ENCODE results near the gene TMEM43. TPM values are rescaled to one million over a fixed set of nuclear protein-coding genes. Genes with fewer than 3 reads are reported as not detected.
"Not testable (repeated sequence)": the region's sequence is repeated elsewhere in the genome, so short reads cannot be mapped to it uniquely, and the experiment has no call there.

Gene TMEM43
- total RNA-seq, 1 donor from 2014 or later: 39.7 TPM

DNA sequence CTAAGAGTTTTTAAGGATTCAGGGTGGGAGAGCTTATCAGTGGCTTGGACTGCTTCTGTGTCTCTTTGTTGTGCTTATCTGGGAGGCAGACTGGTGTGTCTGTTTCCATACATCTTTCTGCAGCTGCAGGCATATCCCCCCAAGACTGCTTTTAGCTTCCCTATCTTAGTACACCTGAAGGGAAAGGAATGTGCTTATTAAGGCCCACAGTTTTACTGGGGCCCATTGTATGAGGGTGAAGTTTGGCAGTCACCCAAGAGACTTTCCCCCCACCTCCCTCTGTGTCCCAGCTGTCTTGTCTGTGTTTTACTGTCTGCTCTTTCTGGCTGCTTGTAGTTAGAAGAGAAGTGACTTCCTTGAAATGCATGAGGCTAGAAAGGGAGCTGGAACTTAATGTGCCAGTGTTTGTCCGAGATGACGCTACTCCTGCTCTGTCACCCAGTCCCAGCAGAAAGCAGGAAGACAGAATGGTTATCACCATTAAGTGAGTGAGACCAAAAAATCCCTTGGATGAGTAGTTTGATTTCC lies 3.9 kb upstream of the TMEM43 start:
- Histone ChIP-seq H3K36me3 (ENCODE audit: control insufficient read depth in 3 of 3, insufficient read depth in 3 of 3, low read length in 3 of 3) (peaks cover 17 to 33% (median 33%) of the 10 kb centered on the region in 3 donors), H3K4me1 (ENCODE audit: control insufficient read depth in 3 of 3, insufficient read depth in 3 of 3, low read length in 3 of 3) (peaks cover 20 to 40% (median 23%) of the 10 kb centered on the region in 3 donors)
- not testable (repeated sequence) for H3K4me3 ChIP-seq (ENCODE audit: low read length in 3 of 3); H3K9ac ChIP-seq (ENCODE audit: low read depth in 1 of 3, low read length in 3 of 3); H3K27ac ChIP-seq (ENCODE audit: low read depth, low read length); H3K27me3 ChIP-seq (ENCODE audit: control insufficient read depth in 3 of 3, insufficient read depth in 3 of 3, low read length in 3 of 3); H3K9me3 ChIP-seq (ENCODE audit: control insufficient read depth in 3 of 3, low read length in 3 of 3)

DNA sequence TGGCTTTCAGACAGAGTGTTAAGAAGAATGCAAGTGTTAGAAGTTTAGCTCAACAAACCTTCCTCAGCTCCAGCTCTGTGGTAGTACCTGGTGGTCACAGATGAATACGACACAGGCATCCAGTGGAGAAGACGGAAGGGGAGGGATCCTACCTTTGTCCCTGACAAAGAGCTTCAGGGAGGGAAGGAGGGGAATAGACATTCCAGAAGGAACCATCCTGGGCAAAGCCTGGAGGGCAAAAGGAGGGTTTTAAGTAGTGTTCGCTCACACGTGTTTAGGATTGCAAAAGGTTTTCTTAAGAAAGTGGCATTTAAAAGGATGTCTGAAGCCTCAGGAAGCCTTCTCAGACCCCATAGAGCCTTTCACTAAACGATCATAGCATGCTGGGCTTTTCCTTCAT lies 3.0 kb upstream of the TMEM43 start:
- Histone ChIP-seq H3K27me3 (ENCODE audit: control insufficient read depth in 3 of 3, insufficient read depth in 3 of 3, low read length in 3 of 3) (no peaks in the 10 kb centered on the region), H3K9ac (ENCODE audit: low read depth in 1 of 3, low read length in 3 of 3) (no peak overlapping the region), H3K9me3 (ENCODE audit: control insufficient read depth in 3 of 3, low read length in 3 of 3) (no peaks in the 10 kb centered on the region), H3K4me1 (ENCODE audit: control insufficient read depth in 3 of 3, insufficient read depth in 3 of 3, low read length in 3 of 3) (peaks cover 29 to 49% (median 31%) of the 10 kb centered on the region in 3 donors), H3K36me3 (ENCODE audit: control insufficient read depth in 3 of 3, insufficient read depth in 3 of 3, low read length in 3 of 3) (peaks cover 12 to 30% (median 26%) of the 10 kb centered on the region in 3 donors), H3K27ac (ENCODE audit: low read depth, low read length) (no peak overlapping the region), H3K4me3 (ENCODE audit: low read length in 3 of 3) (no peak overlapping the region)

DNA sequence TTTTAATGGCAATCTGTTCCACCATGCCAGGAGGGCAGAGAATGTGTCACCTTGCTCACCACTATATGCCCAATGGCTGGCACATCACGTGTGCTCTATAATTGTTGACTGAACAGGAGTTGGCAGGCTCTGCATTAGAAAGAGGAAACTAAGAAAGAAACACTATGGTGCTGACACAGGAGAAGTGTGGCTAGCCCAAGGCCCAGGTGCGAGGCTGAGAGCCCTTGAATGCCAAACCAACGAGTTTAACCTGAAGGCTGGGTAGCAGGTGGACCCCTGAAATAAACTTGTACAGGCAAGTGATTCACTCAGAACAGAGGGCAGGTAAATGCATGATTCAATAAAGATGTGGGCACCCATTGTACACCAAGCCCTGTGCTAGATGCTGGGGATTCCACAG lies 2.6 kb upstream of the TMEM43 start:
- Histone ChIP-seq H3K9me3 (ENCODE audit: control insufficient read depth in 3 of 3, low read length in 3 of 3) (no peaks in the 10 kb centered on the region), H3K27me3 (ENCODE audit: control insufficient read depth in 3 of 3, insufficient read depth in 3 of 3, low read length in 3 of 3) (no peaks in the 10 kb centered on the region), H3K36me3 (ENCODE audit: control insufficient read depth in 3 of 3, insufficient read depth in 3 of 3, low read length in 3 of 3) (peaks cover 12 to 30% (median 25%) of the 10 kb centered on the region in 3 donors), H3K4me3 (ENCODE audit: low read length in 3 of 3) (no peak overlapping the region), H3K9ac (ENCODE audit: low read depth in 1 of 3, low read length in 3 of 3) (no peak overlapping the region), H3K4me1 (ENCODE audit: control insufficient read depth in 3 of 3, insufficient read depth in 3 of 3, low read length in 3 of 3) (peaks cover 32 to 53% (median 33%) of the 10 kb centered on the region in 3 donors), H3K27ac (ENCODE audit: low read depth, low read length) (no peak overlapping the region)

DNA sequence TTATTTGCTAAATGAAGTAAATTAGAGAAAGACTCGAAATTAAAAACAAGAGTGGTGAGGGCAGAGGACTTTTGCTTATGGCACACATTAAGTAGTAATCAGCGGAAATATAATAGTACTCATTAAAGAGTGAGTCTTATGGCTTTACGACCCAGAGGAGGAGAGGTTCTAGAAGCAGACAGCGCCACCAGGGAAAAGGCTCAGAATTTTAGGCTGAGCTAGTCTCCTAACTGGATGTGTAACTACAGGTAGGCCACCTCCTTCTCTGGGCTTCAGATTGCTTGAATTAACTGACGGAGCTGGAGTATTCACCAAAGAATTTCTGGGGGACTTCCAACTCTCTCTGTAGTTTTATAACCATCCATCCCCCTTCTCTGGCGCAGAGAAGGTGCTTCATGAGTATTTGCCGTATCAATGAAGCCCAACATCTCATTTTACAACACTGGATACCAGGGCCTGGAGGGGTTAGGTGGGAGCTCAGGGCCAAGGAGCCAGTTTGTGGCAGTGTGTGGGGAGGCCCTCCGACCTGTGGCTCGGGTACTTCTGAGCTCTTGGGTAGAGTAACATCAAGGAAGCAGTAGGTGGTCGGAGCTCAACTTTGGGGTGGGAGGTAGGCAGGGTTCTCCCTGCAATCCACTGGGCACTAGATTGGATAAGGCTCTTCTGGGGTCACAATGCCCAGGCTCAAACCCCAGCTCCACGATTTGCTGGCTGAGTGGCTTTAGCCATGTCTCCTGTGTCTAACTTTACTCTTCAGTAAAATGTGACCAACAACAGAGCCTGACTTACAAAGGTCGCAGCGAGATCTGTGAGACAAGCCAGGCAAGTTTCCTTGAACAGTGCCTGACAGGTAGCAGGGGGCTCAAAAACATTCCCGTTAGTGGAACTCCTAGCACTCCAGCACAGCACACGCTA lies 1.3 kb upstream of the TMEM43 start:
- H3K27me3 ChIP-seq (ENCODE audit: control insufficient read depth in 3 of 3, insufficient read depth in 3 of 3, low read length in 3 of 3): no peaks in the 10 kb centered on the region
- H3K36me3 ChIP-seq (ENCODE audit: control insufficient read depth in 3 of 3, insufficient read depth in 3 of 3, low read length in 3 of 3): peaks cover 12 to 38% (median 33%) of the 10 kb centered on the region in 3 donors
- no peaks in the 10 kb centered on the region for H3K9me3 ChIP-seq (ENCODE audit: control insufficient read depth in 3 of 3, low read length in 3 of 3)
- H3K9ac ChIP-seq (ENCODE audit: low read depth in 1 of 3, low read length in 3 of 3): peak overlapping the region; percentile 88 to 91 (median 91)
- peak overlapping the region; percentile 94 to 99 (median 95) for H3K4me3 ChIP-seq (ENCODE audit: low read length in 3 of 3)
- peaks cover 38 to 64% (median 43%) of the 10 kb centered on the region in 3 donors for H3K4me1 ChIP-seq (ENCODE audit: control insufficient read depth in 3 of 3, insufficient read depth in 3 of 3, low read length in 3 of 3)
- peak overlapping the region; percentile 96 for H3K27ac ChIP-seq (ENCODE audit: low read depth, low read length)

DNA sequence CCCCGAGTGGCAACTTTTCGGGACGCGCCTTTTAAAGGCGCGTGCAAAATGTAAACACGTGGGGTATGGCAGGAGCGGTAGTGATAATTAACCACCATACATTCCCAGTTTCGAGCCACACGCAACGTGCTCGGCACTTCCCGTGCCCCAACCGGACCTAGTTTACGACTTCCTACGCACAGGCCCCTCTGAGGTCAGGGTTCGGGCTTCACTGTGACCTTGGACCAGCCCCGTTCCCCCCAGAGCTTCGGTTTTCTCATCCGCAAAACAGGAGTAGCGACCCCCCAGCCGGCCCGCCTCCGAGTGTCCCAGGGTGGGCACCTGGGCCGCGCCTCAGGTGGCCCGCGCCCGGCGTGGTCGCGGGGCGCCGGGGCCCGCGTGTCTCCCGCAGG lies 633 bp upstream of the TMEM43 start:
- Histone ChIP-seq H3K9ac (ENCODE audit: low read depth in 1 of 3, low read length in 3 of 3) (peak overlapping the region; percentile 88 to 91 (median 91)), H3K4me3 (ENCODE audit: low read length in 3 of 3) (peak overlapping the region; percentile 94 to 99 (median 95)), H3K27me3 (ENCODE audit: control insufficient read depth in 3 of 3, insufficient read depth in 3 of 3, low read length in 3 of 3) (no peaks in the 10 kb centered on the region), H3K4me1 (ENCODE audit: control insufficient read depth in 3 of 3, insufficient read depth in 3 of 3, low read length in 3 of 3) (peaks cover 38 to 58% (median 43%) of the 10 kb centered on the region in 3 donors), H3K9me3 (ENCODE audit: control insufficient read depth in 3 of 3, low read length in 3 of 3) (no peaks in the 10 kb centered on the region), H3K36me3 (ENCODE audit: control insufficient read depth in 3 of 3, insufficient read depth in 3 of 3, low read length in 3 of 3) (peaks cover 12 to 39% (median 31%) of the 10 kb centered on the region in 3 donors), H3K27ac (ENCODE audit: low read depth, low read length) (peak overlapping the region; percentile 96)

DNA sequence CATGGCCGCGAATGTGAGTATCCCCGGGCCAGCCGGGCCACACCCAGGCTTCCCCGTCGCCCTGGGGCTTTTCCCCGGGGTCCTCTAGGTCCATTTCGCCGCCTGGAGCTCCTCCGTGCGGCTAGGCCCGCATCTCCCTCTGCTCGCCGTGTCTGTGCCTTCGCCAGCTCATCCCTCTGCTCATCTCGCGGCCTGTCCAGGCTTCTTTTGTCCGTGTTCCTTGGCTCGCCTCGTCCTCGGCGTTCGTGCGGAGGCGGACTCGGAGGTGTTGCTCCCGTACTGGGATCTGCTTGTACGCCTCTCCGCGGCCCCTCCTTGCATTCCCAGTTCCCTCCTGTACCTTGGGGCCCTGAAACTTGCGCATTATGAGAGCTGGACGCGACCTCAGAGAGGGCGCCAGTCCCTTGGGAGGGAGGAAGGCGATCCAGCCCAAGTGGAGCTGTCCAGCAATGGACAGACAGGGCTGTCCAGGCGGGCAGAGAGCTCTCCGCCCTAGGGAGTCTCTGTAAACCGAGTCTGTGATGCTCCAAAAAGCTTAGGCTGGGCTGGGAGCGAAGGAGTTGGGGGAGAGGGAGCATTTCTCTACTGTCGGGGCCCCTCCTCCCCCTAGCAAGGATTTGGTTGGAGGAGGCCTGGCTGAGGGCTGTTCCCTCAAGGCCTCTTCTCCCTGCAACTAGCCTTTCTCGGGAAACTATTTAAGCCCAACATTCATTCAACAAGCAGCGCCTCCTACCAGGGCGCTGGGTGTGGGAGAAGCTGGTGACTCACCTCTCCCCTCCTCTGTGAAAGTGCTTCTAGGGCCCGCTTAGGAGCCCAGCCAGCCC lies 553 bp downstream of the TMEM43 start:
- H3K27me3 ChIP-seq (ENCODE audit: control insufficient read depth in 3 of 3, insufficient read depth in 3 of 3, low read length in 3 of 3): no peaks in the 10 kb centered on the region
- peaks cover 19 to 37% (median 34%) of the 10 kb centered on the region in 3 donors for H3K36me3 ChIP-seq (ENCODE audit: control insufficient read depth in 3 of 3, insufficient read depth in 3 of 3, low read length in 3 of 3)
- H3K9ac ChIP-seq (ENCODE audit: low read depth in 1 of 3, low read length in 3 of 3): peak overlapping the region; percentile 91 to 99 (median 91)
- no peaks in the 10 kb centered on the region for H3K9me3 ChIP-seq (ENCODE audit: control insufficient read depth in 3 of 3, low read length in 3 of 3)
- H3K4me3 ChIP-seq (ENCODE audit: low read length in 3 of 3): peak overlapping the region; percentile 94 to 99 (median 95)
- peaks cover 38 to 58% (median 43%) of the 10 kb centered on the region in 3 donors for H3K4me1 ChIP-seq (ENCODE audit: control insufficient read depth in 3 of 3, insufficient read depth in 3 of 3, low read length in 3 of 3)
- peak overlapping the region; percentile 96 for H3K27ac ChIP-seq (ENCODE audit: low read depth, low read length)

DNA sequence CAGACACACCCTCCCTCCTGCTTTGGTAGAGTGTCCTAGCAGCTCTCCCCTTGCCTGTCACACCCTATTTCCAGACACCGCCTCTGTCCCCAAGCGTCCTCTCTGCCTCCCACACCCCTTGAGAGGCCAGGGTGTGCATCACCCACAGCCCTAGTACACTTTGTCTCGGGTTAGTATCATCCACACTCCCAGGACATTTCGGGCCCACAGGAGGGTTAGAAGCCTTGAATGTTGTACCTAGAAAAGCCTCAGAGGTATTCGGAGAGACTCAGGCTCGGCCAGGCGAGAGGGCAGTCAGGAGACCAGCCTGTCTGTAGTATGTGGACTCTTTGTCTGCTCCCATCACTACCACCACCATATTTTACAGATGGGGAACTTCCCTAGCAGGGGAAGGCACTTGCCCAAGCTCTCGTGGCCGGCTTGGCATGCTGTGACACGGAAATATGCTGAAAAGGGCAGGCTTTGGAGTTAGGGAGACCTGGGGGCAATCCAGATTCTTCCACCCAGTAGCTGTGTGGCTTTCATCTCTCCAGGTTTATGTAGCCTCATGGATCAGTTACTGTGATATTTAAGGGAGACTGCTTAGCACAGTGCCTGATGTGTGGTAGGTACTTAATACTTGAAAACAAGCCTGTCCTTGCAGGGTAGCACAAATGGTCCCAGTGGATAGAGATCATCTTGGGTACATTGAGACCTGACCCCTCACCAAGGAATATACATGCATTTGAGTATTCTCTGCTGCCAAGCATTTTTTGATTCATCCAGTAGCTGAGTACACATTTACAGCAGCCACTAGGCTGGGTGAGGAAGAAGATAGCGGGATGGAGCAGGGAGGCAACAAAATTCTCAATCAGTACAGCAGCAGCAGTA lies 1.4 kb downstream of the TMEM43 start:
- Histone ChIP-seq H3K9me3 (ENCODE audit: control insufficient read depth in 3 of 3, low read length in 3 of 3) (no peaks in the 10 kb centered on the region), H3K4me3 (ENCODE audit: low read length in 3 of 3) (peak overlapping the region; percentile 94 to 99 (median 95)), H3K9ac (ENCODE audit: low read depth in 1 of 3, low read length in 3 of 3) (peak overlapping the region; percentile 91 to 99 (median 91)), H3K27me3 (ENCODE audit: control insufficient read depth in 3 of 3, insufficient read depth in 3 of 3, low read length in 3 of 3) (no peaks in the 10 kb centered on the region), H3K36me3 (ENCODE audit: control insufficient read depth in 3 of 3, insufficient read depth in 3 of 3, low read length in 3 of 3) (peaks cover 27 to 39% (median 39%) of the 10 kb centered on the region in 3 donors), H3K4me1 (ENCODE audit: control insufficient read depth in 3 of 3, insufficient read depth in 3 of 3, low read length in 3 of 3) (peaks cover 38 to 61% (median 46%) of the 10 kb centered on the region in 3 donors), H3K27ac (ENCODE audit: low read depth, low read length) (peak overlapping the region; percentile 96)

DNA sequence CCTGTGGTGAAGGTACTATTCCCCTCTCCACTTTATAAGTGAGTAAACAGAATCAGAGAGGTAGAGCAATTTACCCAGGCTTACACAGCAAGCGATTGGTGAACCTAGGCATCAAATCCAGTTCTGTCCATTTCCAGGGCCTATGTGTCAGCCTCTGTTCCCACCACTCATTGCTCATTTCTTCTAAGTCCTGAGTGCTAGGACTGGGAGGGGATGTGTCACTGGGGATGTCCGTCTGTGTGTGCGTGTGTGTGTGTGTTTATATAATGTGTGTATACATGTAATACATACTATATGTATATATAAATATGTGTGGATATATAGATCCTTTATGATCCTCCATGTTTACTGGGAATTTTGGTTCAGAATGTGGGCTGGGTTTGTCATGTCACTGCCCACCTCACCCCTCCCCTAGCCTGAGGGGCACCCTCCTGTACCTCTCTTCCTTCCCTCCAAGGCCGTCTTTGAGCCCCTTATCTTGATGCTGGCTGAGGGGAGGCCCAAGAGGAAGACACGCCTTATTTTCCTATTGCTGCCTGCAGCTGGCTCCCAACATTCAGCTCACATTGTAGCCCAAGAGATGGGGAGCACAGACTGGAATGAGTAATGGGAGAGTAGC lies 2.1 kb downstream of the TMEM43 start:
- peak overlapping the region; percentile 91 to 99 (median 91) for H3K9ac ChIP-seq (ENCODE audit: low read depth in 1 of 3, low read length in 3 of 3)
- peaks cover 38 to 59% (median 46%) of the 10 kb centered on the region in 3 donors for H3K4me1 ChIP-seq (ENCODE audit: control insufficient read depth in 3 of 3, insufficient read depth in 3 of 3, low read length in 3 of 3)
- peaks cover 31 to 39% (median 39%) of the 10 kb centered on the region in 3 donors for H3K36me3 ChIP-seq (ENCODE audit: control insufficient read depth in 3 of 3, insufficient read depth in 3 of 3, low read length in 3 of 3)

More for the DNA sequence above, 2.1 kb downstream of the TMEM43 start:
- Histone ChIP-seq H3K27me3 (ENCODE audit: control insufficient read depth in 3 of 3, insufficient read depth in 3 of 3, low read length in 3 of 3) (no peaks in the 10 kb centered on the region), H3K9me3 (ENCODE audit: control insufficient read depth in 3 of 3, low read length in 3 of 3) (no peaks in the 10 kb centered on the region), H3K4me3 (ENCODE audit: low read length in 3 of 3) (peak overlapping the region in 2 of 3 donors; percentile 95 to 99), H3K27ac (ENCODE audit: low read depth, low read length) (peak overlapping the region; percentile 96)
